GM18861 (cell line): ENCODE measurements around the gene KCNK3.
"Not testable (repeated sequence)": the region's sequence is repeated elsewhere in the genome, so short reads cannot be mapped to it uniquely, and the experiment has no call there.

ENCODE experiments used
- ATAC-seq: cut with Tn5 transposase; IDR thresholded peaks from one replicate; pipeline ENCODE4 v1.9.1; 2021; ENCODE audit not compliant: unreplicated experiment

KCNK3 gene

GRCh38 chr2:26729311-26729710 lies 36.8 kb downstream of the KCNK3 start:
- no peak for ATAC-seq

- ATAC-seq, result no peak
These were observed 38.2 kb downstream of the KCNK3 start for GRCh38 chr2:26730549-26731344.

- ATAC-seq, result no peak
These were observed 39.2 kb downstream of the KCNK3 start for GRCh38 chr2:26731714-26732113.

GRCh38 chr2:26732446-26732845 lies 39.9 kb downstream of the KCNK3 start:
- ATAC-seq, result no peak

- ATAC-seq, result no peak
These were observed 40.9 kb downstream of the KCNK3 start for GRCh38 chr2:26733413-26733812.

- ATAC-seq, result no peak
These were observed 42.6 kb downstream of the KCNK3 start for GRCh38 chr2:26735097-26735496.

GRCh38 chr2:26735883-26736588 lies 43.5 kb downstream of the KCNK3 start:
- no peak for ATAC-seq

- no peak for ATAC-seq
These were observed 44.7 kb downstream of the KCNK3 start for GRCh38 chr2:26737221-26737620.

- ATAC-seq, result no peak
These were observed 46.0 kb downstream of the KCNK3 start for GRCh38 chr2:26738481-26738880.

- ATAC-seq, result no peak
These were observed 47.0 kb downstream of the KCNK3 start for GRCh38 chr2:26739514-26739913.

GRCh38 chr2:26740346-26740745 lies 47.8 kb downstream of the KCNK3 start:
- ATAC-seq, result no peak

GRCh38 chr2:26740890-26741302 lies 48.4 kb downstream of the KCNK3 start:
- ATAC-seq, result no peak

- ATAC-seq, result no peak
These were observed 49.7 kb downstream of the KCNK3 start for GRCh38 chr2:26742048-26742770.

- no peak for ATAC-seq
These were observed 51.3 kb downstream of the KCNK3 start for GRCh38 chr2:26743852-26744251.

GRCh38 chr2:26744953-26745352 lies 52.4 kb downstream of the KCNK3 start:
- ATAC-seq, result no peak

GRCh38 chr2:26745609-26746327 lies 53.2 kb downstream of the KCNK3 start:
- ATAC-seq, result no peak

GRCh38 chr2:26746934-26747333 lies 54.4 kb downstream of the KCNK3 start:
- no peak for ATAC-seq

- not testable (repeated sequence) for ATAC-seq
These were observed 57.4 kb downstream of the KCNK3 start for GRCh38 chr2:26749787-26750420.

- not testable (repeated sequence) for ATAC-seq
These were observed 57.9 kb downstream of the KCNK3 start for GRCh38 chr2:26750467-26750866.

- ATAC-seq, result no peak
These were observed 60.1 kb downstream of the KCNK3 start for GRCh38 chr2:26752656-26753055.

- ATAC-seq, result no peak
These were observed 62.0 kb downstream of the KCNK3 start for GRCh38 chr2:26754539-26754938.
